HepG2 (cell line): ENCODE measurements around the gene MXRA8. TPM values are rescaled to one million over a fixed set of nuclear protein-coding genes. Genes with fewer than 3 reads are reported as not detected.

Source experiments
- ATAC-seq: fragments of 200-7000 bp; cut with Tn5 transposase; 3 replicates; pipeline ENCODE4 v1.9.1; 2020; ENCODE audit warnings: mild to moderate bottlenecking, moderate library complexity
- BruUV-seq: library from RNA; stranded (reverse); fragments of 400-500 nt; replicated peaks from 2 replicates; lab custom pipeline; 2021; lab: Mats Ljungman, UMichigan
- CTCF ChIA-PET: fragments of 300-600 bp; formaldehyde crosslinking; extraction: SDS; loops from one replicate; lab custom pipeline; 2021; ENCODE audit warnings: low total read pairs, inconsistent platforms, low intra/inter-chr PET ratio; lab: Yijun Ruan, JAX
- POLR2A ChIA-PET: fragments of 350-600 bp; sonication (Branson Sonifier 250); formaldehyde crosslinking; loops from one replicate; lab custom pipeline; 2020; ENCODE audit warnings: antibody characterized with exemption, inconsistent platforms; lab: Yijun Ruan, JAX
- DNase-seq: peaks from one replicate; pipeline ENCODE4 v3.0.0-alpha.2; 2015; ENCODE audit warnings: low spot score
- FAIRE-seq: peaks from 3 replicates; lab custom pipeline; 2011; peaks lifted over from hg19 to GRCh38; lab: Jason Lieb, UNC
- H2AFZ ChIP-seq: one replicate; pipeline ENCODE4 v1.6.1; 2011; ENCODE audit warnings: low read length, inconsistent platforms
- H3K27ac ChIP-seq: fragments of 300-600 bp; 3 replicates; pipeline ENCODE4 v1.8.0; 2011; ENCODE audit warnings: mixed run types, mild to moderate bottlenecking, mixed read lengths, low read length, inconsistent platforms; ENCODE audit not compliant: insufficient read depth; ENCODE audit errors: extremely low read length
- H3K27me3 ChIP-seq, 2 experiments: fragments of 200-600 bp in 1 of 2; 2 replicates in 1 of 2; 3 replicates in 1 of 2; pipeline versions ENCODE4 v1.6.0 to v1.8.0; 2011; ENCODE audit warnings: low read length in 2 of 2, mild to moderate bottlenecking in 2 of 2, moderate library complexity in 2 of 2, inconsistent platforms in 1 of 2; ENCODE audit not compliant: insufficient read depth in 2 of 2, control insufficient read depth in 1 of 2
- H3K36me3 ChIP-seq, 2 experiments: fragments of 200-600 bp in 1 of 2; replicated peaks in 1 of 2; 2 replicates in 1 of 2; 3 replicates in 1 of 2; pipeline versions ENCODE4 v1.5.1 to v1.8.0; 2011; ENCODE audit warnings: low read length in 2 of 2, inconsistent platforms in 1 of 2; ENCODE audit not compliant: insufficient read depth in 2 of 2, control insufficient read depth in 1 of 2
- H3K4me1 ChIP-seq: 2 replicates; pipeline ENCODE4 v1.5.1; 2012; ENCODE audit warnings: low read length, inconsistent platforms; ENCODE audit not compliant: insufficient read depth
- H3K4me2 ChIP-seq: 2 replicates; pipeline ENCODE4 v1.6.0; 2011; ENCODE audit warnings: low read depth, low read length, inconsistent platforms
- H3K4me3 ChIP-seq, 3 experiments: fragments of 200-600 bp in 1 of 3; sonication (generic), shearing (Covaris generic) in 1 of 3; replicated peaks in 1 of 3; 2 replicates each; pipeline ENCODE4 v1.5.1; 2011 to 2016; ENCODE audit warnings: low read length in 3 of 3, inconsistent platforms in 2 of 3, low read depth in 2 of 3, mild to moderate bottlenecking in 2 of 3, control low read depth in 1 of 3, mixed read lengths in 1 of 3; ENCODE audit not compliant: insufficient read depth in 1 of 3
- H3K79me2 ChIP-seq: one replicate; pipeline ENCODE4 v1.6.1; 2011; ENCODE audit warnings: low read length, inconsistent platforms; ENCODE audit not compliant: insufficient read depth
- H3K9ac ChIP-seq: 2 replicates; pipeline ENCODE4 v1.6.0; 2011; ENCODE audit warnings: mild to moderate bottlenecking, low read depth, low read length, inconsistent platforms; ENCODE audit not compliant: insufficient read depth
- H3K9me3 ChIP-seq: 2 replicates; pipeline ENCODE4 v1.5.1; 2012; ENCODE audit warnings: mild to moderate bottlenecking, low read length
- H4K20me1 ChIP-seq: 2 replicates; pipeline ENCODE4 v1.6.0; 2011; ENCODE audit warnings: inconsistent platforms, mild to moderate bottlenecking, low read length, moderate library complexity; ENCODE audit not compliant: insufficient read depth
- AGO2 ChIP-seq: fragments of 200-400 bp; formaldehyde crosslinking; optimal IDR thresholded peaks from 2 replicates; pipeline ENCODE3; 2017; ENCODE audit warnings: mild to moderate bottlenecking, low read depth, low read length, moderate library complexity
- BHLHE40 ChIP-seq: IDR thresholded peaks from 2 replicates; pipeline ENCODE4 v1.6.1; 2011; ENCODE audit warnings: low read length, improper control_type of control experiment
- CBX2 ChIP-seq, 2 experiments: fragments of 200-600 bp in 1 of 2; sonication (generic); formaldehyde crosslinking in 1 of 2; IDR thresholded peaks; 2 replicates each; pipeline versions ENCODE4 v1.7.0 to v1.8.1; 2018 to 2022; ENCODE audit warnings: low read depth in 2 of 2, low read length in 1 of 2, mild to moderate bottlenecking in 1 of 2, missing genetic modification reagents in 1 of 2
- CHCHD3 ChIP-seq: sonication (generic); formaldehyde crosslinking; IDR thresholded peaks from 2 replicates; pipeline ENCODE4 v1.8.0; 2022; ENCODE audit warnings: mild to moderate bottlenecking, missing genetic modification reagents, moderate library complexity
- FOSL1 ChIP-seq: sonication (generic); formaldehyde crosslinking; IDR thresholded peaks from 2 replicates; pipeline ENCODE4 v1.9.0; 2021; ENCODE audit warnings: missing genetic modification reagents, borderline replicate concordance
- HIVEP1 ChIP-seq: sonication (generic); formaldehyde crosslinking; IDR thresholded peaks from 2 replicates; pipeline ENCODE4 v1.4.0; 2020; ENCODE audit warnings: mild to moderate bottlenecking, missing genetic modification reagents
- HOXA7 ChIP-seq: sonication (generic); formaldehyde crosslinking; IDR thresholded peaks from 2 replicates; pipeline ENCODE4 v1.8.1; 2022; ENCODE audit warnings: mild to moderate bottlenecking, missing genetic modification reagents, moderate library complexity
- HOXA9 ChIP-seq: sonication (generic); formaldehyde crosslinking; IDR thresholded peaks from 2 replicates; pipeline ENCODE4 v1.8.1; 2022; ENCODE audit warnings: missing genetic modification reagents, mild to moderate bottlenecking, moderate library complexity, borderline replicate concordance
- KDM2A ChIP-seq: sonication (generic); formaldehyde crosslinking; IDR thresholded peaks from 2 replicates; pipeline ENCODE4 v1.4.0; 2020; ENCODE audit warnings: low read depth, missing genetic modification reagents, borderline replicate concordance
- NFE2L1 ChIP-seq: sonication (generic); formaldehyde crosslinking; IDR thresholded peaks from 2 replicates; pipeline ENCODE4 v1.4.0; 2020; ENCODE audit warnings: missing genetic modification reagents, mild to moderate bottlenecking, borderline replicate concordance
- NFYC ChIP-seq: IDR thresholded peaks from 2 replicates; pipeline ENCODE4 v1.6.1; 2016; ENCODE audit warnings: missing genetic modification reagents, missing compliant biosample characterization
- PHF21A ChIP-seq: sonication (generic); formaldehyde crosslinking; IDR thresholded peaks from 2 replicates; pipeline ENCODE4 v1.5.0; 2020; ENCODE audit warnings: mild to moderate bottlenecking, missing genetic modification reagents
- RBAK ChIP-seq: sonication (generic); formaldehyde crosslinking; IDR thresholded peaks from 2 replicates; pipeline ENCODE4 v1.5.1; 2020; ENCODE audit warnings: mild to moderate bottlenecking, missing genetic modification reagents
- SKI ChIP-seq: fragments of 450-650 bp; IDR thresholded peaks from one replicate; pipeline ENCODE4 v1.6.1; 2018; ENCODE audit warnings: mild to moderate bottlenecking; ENCODE audit not compliant: partially characterized antibody
- SMAD1 ChIP-seq: sonication (generic); formaldehyde crosslinking; IDR thresholded peaks from 2 replicates; pipeline ENCODE4 v1.4.0; 2020; ENCODE audit warnings: missing genetic modification reagents, low read depth, mild to moderate bottlenecking, borderline replicate concordance
- TBX2 ChIP-seq: sonication (generic); formaldehyde crosslinking; IDR thresholded peaks from 2 replicates; pipeline ENCODE4 v1.5.0; 2020; ENCODE audit warnings: missing genetic modification reagents, mild to moderate bottlenecking, borderline replicate concordance
- ZBTB42 ChIP-seq: sonication (generic); formaldehyde crosslinking; IDR thresholded peaks from 2 replicates; pipeline ENCODE4 v1.5.0; 2020; ENCODE audit warnings: mild to moderate bottlenecking, missing genetic modification reagents
- ZFY ChIP-seq: sonication (generic); formaldehyde crosslinking; IDR thresholded peaks from 2 replicates; pipeline ENCODE4 v1.4.0; 2020; ENCODE audit warnings: missing genetic modification reagents
- ZNF576 ChIP-seq: sonication (generic); formaldehyde crosslinking; IDR thresholded peaks from 2 replicates; pipeline ENCODE4 v1.4.0; 2020; ENCODE audit warnings: mild to moderate bottlenecking, missing genetic modification reagents
- WGBS: methylation state at CpG from one replicate; pipeline ENCODE4 v1.1.6; 2017; ENCODE audit warnings: low lambda C conversion rate; 5-methylcytosine and 5-hydroxymethylcytosine counted together
- in situ Hi-C: cut with HindIII; loops from 2 replicates; pipeline ENCODE4 v1.10.0; 2017; ENCODE audit warnings: low pct_unique_long_range_greater_than_20kb; ENCODE audit not compliant: extremely low pct_ligation_motif_present
- intact Hi-C: fragments of 100-400 bp; cut with micrococcal nuclease; formaldehyde crosslinking; loops from one replicate; pipeline ENCODE4 v1.10.0; 2022; ENCODE audit not compliant: unreplicated experiment
- polyA plus RNA-seq, 8 experiments: library from polyadenylated mRNA; depleted of rRNA in 3 of 8; stranded (reverse) in 7 of 8; unstranded in 1 of 8; fragments of >200 nt; fragmentation: Illumina TruSeq in 4 of 8; extraction: Trizol in 4 of 8; gene quantifications; 2 replicates each; pipeline versions ENCODE4 v1.2.1 to v1.2.3, GENCODE V29; 2011 to 2016; ENCODE audit warnings: low read depth in 4 of 8, missing spikeins in 1 of 8, mixed read lengths in 1 of 8; ENCODE audit not compliant: insufficient read depth in 1 of 8
- total RNA-seq, 5 experiments: library from RNA; depleted of rRNA; stranded (reverse); fragments of >200 nt; fragmentation: Illumina TruSeq; extraction: Trizol; gene quantifications; 2 replicates each; pipeline ENCODE4 v1.2.3, GENCODE V29; 2016; ENCODE audit warnings: low read depth in 1 of 5
- TF ChIP-seq, protein P1 (sequence below): sonication (generic); formaldehyde crosslinking; IDR thresholded peaks from 2 replicates; pipeline ENCODE4 v1.8.0; 2022; ENCODE audit warnings: mild to moderate bottlenecking, missing genetic modification reagents; ENCODE audit not compliant: insufficient replicate concordance
- TF ChIP-seq, protein P2 (sequence below): sonication (generic); formaldehyde crosslinking; conservative IDR thresholded peaks from 2 replicates; pipeline ENCODE4 v1.8.0; 2022; ENCODE audit warnings: low read depth, missing genetic modification reagents

Gene MXRA8
- total and polyA plus RNA-seq, 2 of the 13 experiments (the other 11 are each of a cell fraction or from before 2014, with no cell fraction given), result 19.8 to 44.8 TPM

GRCh38 chr1:1307261-1307922, 51.0 kb downstream of the MXRA8 start:
- Histone ChIP-seq H2AFZ (no peak overlapping the region), H3K4me1 (peaks cover 37% of the 10 kb centered on the region), H3K27ac (peak overlapping the region; percentile 79), H3K4me2 (peak overlapping the region; percentile 98), H3K79me2 (peaks cover 15% of the 10 kb centered on the region), H3K36me3 (peaks cover 4 to 15% of the 10 kb centered on the region in 2 experiments; a peak in 1 of 5 replicates), H3K9me3 (no peaks in the 10 kb centered on the region), H3K4me3 (peak overlapping the region; percentile 77 to 93 (median 91)), H3K27me3 (no peaks in the 10 kb centered on the region), H4K20me1 (no peaks in the 10 kb centered on the region; the same call in 1 of the 2 replicates), H3K9ac (peak overlapping the region; percentile 88)
- DNase-seq, result no peak
- in situ Hi-C loops, result no loop called here
- FAIRE-seq, result no peak
- ChIA-PET POLR2A (interaction anchor here (0.7 to 0.9 kb wide), 4 partner anchors 34 to 179 kb away, joined by 3 to 4 read pairs (median 3); partner anchors contain the start of gene UBE2J2), CTCF (no interaction called here)
- ATAC-seq, result no peak
- WGBS, result 0% methylated on average over 5 of the region's 83 CpGs
- intact Hi-C loops, result no loop called here
- BruUV-seq, result no TSS peak
- 0 out of 2 replicates have a peak, but pooled peaks have one; percentile 49 for TF ChIP-seq NFE2L1 (CRISPR knock-in tag)
- TF ChIP-seq SMAD1 (CRISPR knock-in tag), result 0 out of 2 replicates have a peak, but pooled peaks have one; percentile 28
- TF ChIP-seq NFYC, result no peak
- TF ChIP-seq HOXA9, result no peak
- TF ChIP-seq, protein P1, sequence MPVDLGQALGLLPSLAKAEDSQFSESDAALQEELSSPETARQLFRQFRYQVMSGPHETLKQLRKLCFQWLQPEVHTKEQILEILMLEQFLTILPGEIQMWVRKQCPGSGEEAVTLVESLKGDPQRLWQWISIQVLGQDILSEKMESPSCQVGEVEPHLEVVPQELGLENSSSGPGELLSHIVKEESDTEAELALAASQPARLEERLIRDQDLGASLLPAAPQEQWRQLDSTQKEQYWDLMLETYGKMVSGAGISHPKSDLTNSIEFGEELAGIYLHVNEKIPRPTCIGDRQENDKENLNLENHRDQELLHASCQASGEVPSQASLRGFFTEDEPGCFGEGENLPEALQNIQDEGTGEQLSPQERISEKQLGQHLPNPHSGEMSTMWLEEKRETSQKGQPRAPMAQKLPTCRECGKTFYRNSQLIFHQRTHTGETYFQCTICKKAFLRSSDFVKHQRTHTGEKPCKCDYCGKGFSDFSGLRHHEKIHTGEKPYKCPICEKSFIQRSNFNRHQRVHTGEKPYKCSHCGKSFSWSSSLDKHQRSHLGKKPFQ (CRISPR knock-in tag), result no peak
- TF ChIP-seq CBX2 (IDR thresholded peaks at IDR 0.05; ENCODE audit: low read depth, low read length), result no peak
- no peak for TF ChIP-seq CBX2 (CRISPR knock-in tag; IDR thresholded peaks at IDR 0.05; ENCODE audit: low read depth)
- TF ChIP-seq BHLHE40, result no peak
- no peak for TF ChIP-seq RBAK
- TF ChIP-seq HIVEP1, result 0 out of 2 replicates have a peak, but pooled peaks have one; percentile 21
- TF ChIP-seq SKI, result no peak
- peak; percentile 76 for TF ChIP-seq AGO2
- 0 out of 2 replicates have a peak, but pooled peaks have one; percentile 33 for TF ChIP-seq ZBTB42
- TF ChIP-seq, protein P2, sequence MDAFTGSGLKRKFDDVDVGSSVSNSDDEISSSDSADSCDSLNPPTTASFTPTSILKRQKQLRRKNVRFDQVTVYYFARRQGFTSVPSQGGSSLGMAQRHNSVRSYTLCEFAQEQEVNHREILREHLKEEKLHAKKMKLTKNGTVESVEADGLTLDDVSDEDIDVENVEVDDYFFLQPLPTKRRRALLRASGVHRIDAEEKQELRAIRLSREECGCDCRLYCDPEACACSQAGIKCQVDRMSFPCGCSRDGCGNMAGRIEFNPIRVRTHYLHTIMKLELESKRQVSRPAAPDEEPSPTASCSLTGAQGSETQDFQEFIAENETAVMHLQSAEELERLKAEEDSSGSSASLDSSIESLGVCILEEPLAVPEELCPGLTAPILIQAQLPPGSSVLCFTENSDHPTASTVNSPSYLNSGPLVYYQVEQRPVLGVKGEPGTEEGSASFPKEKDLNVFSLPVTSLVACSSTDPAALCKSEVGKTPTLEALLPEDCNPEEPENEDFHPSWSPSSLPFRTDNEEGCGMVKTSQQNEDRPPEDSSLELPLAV (CRISPR knock-in tag), result 0 out of 2 replicates have a peak, but pooled peaks have one; percentile 5
- no peak for TF ChIP-seq TBX2 (CRISPR knock-in tag)
- TF ChIP-seq FOSL1, result no peak
- TF ChIP-seq KDM2A, result no peak
- no peak for TF ChIP-seq HOXA7 (CRISPR knock-in tag)
- no peak for TF ChIP-seq CHCHD3
- TF ChIP-seq ZFY, result no peak; the same call in 1 of the 2 replicates
- TF ChIP-seq ZNF576 (CRISPR knock-in tag), result 0 out of 2 replicates have a peak, but pooled peaks have one; percentile 6
- no peak for TF ChIP-seq PHF21A
